Measurements from ENCODE around the gene KCNIP1. TPM values are rescaled to one million over a fixed set of nuclear protein-coding genes. Genes with fewer than 3 reads are reported as not detected.
A peak's percentile ranks its signal among the peaks of the same experiment; 100 is the strongest.

Gene KCNIP1
- total RNA-seq, 2 donors from 2014 or later: 1.6 to 13.5 TPM

DNA sequence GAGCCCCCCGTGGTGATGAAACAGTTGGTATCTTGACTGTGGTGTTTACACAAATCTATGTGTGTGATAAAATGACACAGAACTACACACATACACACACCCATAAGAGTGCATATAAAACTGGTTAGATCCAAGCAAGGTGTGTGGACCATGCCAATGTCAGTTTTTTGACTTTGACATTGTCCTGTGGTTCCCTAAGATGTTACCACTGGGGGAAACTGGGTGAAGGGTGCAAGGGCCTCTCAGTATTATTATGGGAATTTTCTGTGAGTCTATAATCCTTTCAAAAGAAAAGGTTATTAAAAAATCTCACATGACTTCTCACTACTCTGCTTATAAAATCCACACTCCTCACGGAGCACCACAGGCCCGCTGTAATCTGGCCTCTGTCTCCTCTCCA lies 13.4 kb upstream of the KCNIP1 start:
- 67% methylated on average over 3 of the region's 3 CpGs for WGBS
- intact Hi-C loops (cut with DNase I): no loop called here
- TF ChIP-seq POLR2A (IDR thresholded peaks at IDR 0.05): no peak
- TF ChIP-seq, protein P1, sequence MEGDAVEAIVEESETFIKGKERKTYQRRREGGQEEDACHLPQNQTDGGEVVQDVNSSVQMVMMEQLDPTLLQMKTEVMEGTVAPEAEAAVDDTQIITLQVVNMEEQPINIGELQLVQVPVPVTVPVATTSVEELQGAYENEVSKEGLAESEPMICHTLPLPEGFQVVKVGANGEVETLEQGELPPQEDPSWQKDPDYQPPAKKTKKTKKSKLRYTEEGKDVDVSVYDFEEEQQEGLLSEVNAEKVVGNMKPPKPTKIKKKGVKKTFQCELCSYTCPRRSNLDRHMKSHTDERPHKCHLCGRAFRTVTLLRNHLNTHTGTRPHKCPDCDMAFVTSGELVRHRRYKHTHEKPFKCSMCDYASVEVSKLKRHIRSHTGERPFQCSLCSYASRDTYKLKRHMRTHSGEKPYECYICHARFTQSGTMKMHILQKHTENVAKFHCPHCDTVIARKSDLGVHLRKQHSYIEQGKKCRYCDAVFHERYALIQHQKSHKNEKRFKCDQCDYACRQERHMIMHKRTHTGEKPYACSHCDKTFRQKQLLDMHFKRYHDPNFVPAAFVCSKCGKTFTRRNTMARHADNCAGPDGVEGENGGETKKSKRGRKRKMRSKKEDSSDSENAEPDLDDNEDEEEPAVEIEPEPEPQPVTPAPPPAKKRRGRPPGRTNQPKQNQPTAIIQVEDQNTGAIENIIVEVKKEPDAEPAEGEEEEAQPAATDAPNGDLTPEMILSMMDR (IDR thresholded peaks at IDR 0.05): no peak
- TF ChIP-seq POLR2AphosphoS5 (IDR thresholded peaks at IDR 0.05): no peak

DNA sequence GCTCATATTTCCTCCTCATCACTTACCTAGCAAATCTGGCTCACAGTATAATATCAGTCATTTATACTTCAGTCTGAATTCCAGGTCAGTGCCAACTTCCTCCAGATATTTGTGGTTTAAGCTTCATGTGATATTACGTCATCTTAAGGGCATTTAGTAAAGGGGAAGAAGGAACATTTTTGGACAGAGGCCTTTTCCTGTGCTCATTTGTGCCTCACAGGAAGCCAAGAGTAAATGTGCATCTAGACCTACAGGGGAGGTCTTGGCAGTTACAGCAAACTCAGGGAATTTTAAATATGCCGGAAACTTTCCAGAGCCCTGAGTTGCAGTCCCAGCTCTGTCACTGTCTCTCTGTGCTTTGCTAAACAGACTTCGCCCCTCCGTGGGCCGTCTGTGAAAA lies 12.3 kb upstream of the KCNIP1 start:
- Histone ChIP-seq H3K4me3 (no peak overlapping the region), H3K27ac (peak overlapping the region; percentile 19 to 41), H3K9me3 (no peaks in the 10 kb centered on the region), H3K4me1 (replicated peaks) (no peaks in the 10 kb centered on the region), H3K27me3 (replicated peaks; ENCODE audit: insufficient read depth) (no peaks in the 10 kb centered on the region), H3K36me3 (no peaks in the 10 kb centered on the region)
- intact Hi-C loops (cut with DNase I): no loop called here
- TF ChIP-seq POLR2AphosphoS5 (IDR thresholded peaks at IDR 0.05): peak; percentile 68
- no peak for TF ChIP-seq POLR2A (IDR thresholded peaks at IDR 0.05)
- 45% methylated on average over 5 of the region's 5 CpGs for WGBS
- DNase-seq (ENCODE audit: low spot score): peak; percentile 8

More for the DNA sequence above, 13.4 kb upstream of the KCNIP1 start:
- Histone ChIP-seq H3K9me3 (no peaks in the 10 kb centered on the region), H3K4me1 (replicated peaks) (no peaks in the 10 kb centered on the region), H3K27ac (no peak overlapping the region), H3K4me3 (no peak overlapping the region), H3K36me3 (no peaks in the 10 kb centered on the region), H3K27me3 (replicated peaks; ENCODE audit: insufficient read depth) (no peaks in the 10 kb centered on the region)
- DNase-seq (ENCODE audit: low spot score): no peak

DNA sequence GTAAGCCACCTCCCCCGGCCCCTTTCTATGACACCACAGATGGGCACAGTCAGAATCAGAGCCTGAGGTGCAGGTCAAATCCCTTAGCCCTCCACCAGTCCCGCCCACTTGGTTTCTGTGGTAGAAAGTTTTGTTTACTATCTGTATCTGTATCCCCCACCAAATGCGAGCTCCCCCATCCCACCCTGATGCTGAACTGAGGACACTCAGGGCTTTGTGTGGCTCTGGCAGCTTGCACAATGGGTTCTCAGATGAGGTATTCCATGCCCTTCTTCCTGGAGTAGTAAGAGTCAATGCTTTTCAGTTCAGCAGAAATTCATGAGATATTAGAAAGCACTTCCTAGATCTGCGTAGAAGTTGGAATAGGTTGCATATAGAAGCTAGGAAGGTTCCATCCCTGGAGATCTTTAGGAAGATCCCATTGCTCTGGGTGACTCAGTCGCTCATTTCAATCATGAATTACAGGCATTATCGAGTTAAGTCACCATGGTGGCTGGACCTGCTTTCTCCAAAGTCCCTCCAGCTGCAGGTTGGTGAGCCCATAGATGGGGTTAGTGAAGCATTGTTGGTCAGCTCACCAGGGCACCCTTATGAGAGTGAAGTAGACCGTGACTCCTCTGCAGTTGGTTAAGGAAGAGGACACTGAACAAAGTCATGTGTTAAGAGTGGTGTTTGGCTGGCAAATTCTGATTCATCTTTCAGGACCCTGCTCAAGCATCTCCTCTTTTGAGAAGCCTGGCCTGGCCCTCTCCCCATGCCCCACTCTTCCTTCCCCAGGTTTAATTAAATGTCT lies 10.6 kb upstream of the KCNIP1 start:
- Histone ChIP-seq H3K27me3 (replicated peaks; ENCODE audit: insufficient read depth) (no peaks in the 10 kb centered on the region), H3K9me3 (no peaks in the 10 kb centered on the region), H3K27ac (no peak overlapping the region), H3K4me3 (no peak overlapping the region), H3K36me3 (no peaks in the 10 kb centered on the region), H3K4me1 (replicated peaks) (no peaks in the 10 kb centered on the region)
- 89% methylated on average over 7 of the region's 7 CpGs for WGBS
- intact Hi-C loops (cut with DNase I): no loop called here
- DNase-seq (ENCODE audit: low spot score): no peak
- TF ChIP-seq POLR2A (IDR thresholded peaks at IDR 0.05): no peak
- no peak for TF ChIP-seq POLR2AphosphoS5 (IDR thresholded peaks at IDR 0.05)
- TF ChIP-seq, protein P1 (IDR thresholded peaks at IDR 0.05): no peak

GRCh38 chr5:170494041-170494440 lies 9.8 kb upstream of the KCNIP1 start:
- TF ChIP-seq, protein P1 (IDR thresholded peaks at IDR 0.05): no peak
- TF ChIP-seq POLR2AphosphoS5 (IDR thresholded peaks at IDR 0.05) (no peak), POLR2A (IDR thresholded peaks at IDR 0.05) (no peak)
- no peaks in the 10 kb centered on the region for H3K9me3 ChIP-seq
- 87% methylated on average over 2 of the region's 2 CpGs for WGBS
- H3K4me1 ChIP-seq (replicated peaks): no peaks in the 10 kb centered on the region
- no peaks in the 10 kb centered on the region for H3K27me3 ChIP-seq (replicated peaks; ENCODE audit: insufficient read depth)
- no peak overlapping the region for H3K27ac ChIP-seq
- no peak for DNase-seq (ENCODE audit: low spot score)
- no peak overlapping the region for H3K4me3 ChIP-seq
- intact Hi-C loops (cut with DNase I): no loop called here
- H3K36me3 ChIP-seq: no peaks in the 10 kb centered on the region

GRCh38 chr5:170495825-170496661 lies 7.8 kb upstream of the KCNIP1 start:
- TF ChIP-seq POLR2A (IDR thresholded peaks at IDR 0.05) (no peak), POLR2AphosphoS5 (IDR thresholded peaks at IDR 0.05) (no peak)
- TF ChIP-seq, protein P1 (IDR thresholded peaks at IDR 0.05): no peak
- DNase-seq (ENCODE audit: low spot score): no peak
- Histone ChIP-seq H3K27me3 (replicated peaks; ENCODE audit: insufficient read depth) (no peaks in the 10 kb centered on the region), H3K27ac (no peak overlapping the region), H3K4me3 (no peak overlapping the region), H3K4me1 (replicated peaks) (no peaks in the 10 kb centered on the region), H3K9me3 (no peaks in the 10 kb centered on the region), H3K36me3 (no peaks in the 10 kb centered on the region)
- intact Hi-C loops (cut with DNase I): no loop called here
- WGBS: 68% methylated on average over 9 of the region's 10 CpGs
